A549 (cell line): ENCODE data around the gene RBM26.

Experiments used
- ESRRA ChIP-seq: fragments of 150-350 bp; IDR thresholded peaks from 2 replicates; pipeline ENCODE4 v1.6.1; 2014; ENCODE audit warnings: mild to moderate bottlenecking, low read length, borderline replicate concordance
- JUN ChIP-seq, 2 experiments: fragments of >200 bp; sonication (Bioruptor Twin); formaldehyde crosslinking; IDR thresholded peaks; 2 replicates in 1 of 2; 3 replicates in 1 of 2; pipeline ENCODE4 v1.6.1; 2016 to 2017
- KDM1A ChIP-seq: fragments of 200-600 bp; sonication (generic); IDR thresholded peaks from 2 replicates; pipeline ENCODE4 v1.6.1; 2016; ENCODE audit warnings: low read depth, mild to moderate bottlenecking
- RFX5 ChIP-seq: fragments of 450-650 bp; IDR thresholded peaks from 2 replicates; pipeline ENCODE4 v1.7.1; 2014; ENCODE audit warnings: antibody characterized with exemption, mild to moderate bottlenecking, moderate library complexity
- TF ChIP-seq, protein P1 (sequence below): fragments of 150-350 bp; IDR thresholded peaks from 2 replicates; pipeline ENCODE4 v1.6.1; 2014; ENCODE audit warnings: low read depth, mild to moderate bottlenecking, low read length

DNA sequence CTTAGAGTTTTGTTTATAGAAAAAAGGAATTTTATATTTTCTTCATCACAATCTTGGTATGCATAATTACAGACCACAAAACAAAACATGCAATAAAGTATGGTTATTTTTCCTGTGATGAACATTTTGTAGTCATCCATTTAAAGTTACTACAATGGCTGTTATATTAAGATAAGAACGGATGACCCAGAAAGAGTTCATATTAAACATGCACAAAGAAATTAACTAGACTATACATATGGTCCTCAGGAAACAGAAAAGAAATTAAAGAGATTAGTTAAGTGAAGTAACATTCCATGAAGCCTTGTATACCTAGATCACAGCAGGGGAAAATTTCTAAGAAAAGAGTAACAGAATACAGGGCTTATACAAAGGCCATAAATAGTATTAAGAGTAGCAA lies 36.8 kb downstream of the RBM26 start:
- TF ChIP-seq, protein P1, sequence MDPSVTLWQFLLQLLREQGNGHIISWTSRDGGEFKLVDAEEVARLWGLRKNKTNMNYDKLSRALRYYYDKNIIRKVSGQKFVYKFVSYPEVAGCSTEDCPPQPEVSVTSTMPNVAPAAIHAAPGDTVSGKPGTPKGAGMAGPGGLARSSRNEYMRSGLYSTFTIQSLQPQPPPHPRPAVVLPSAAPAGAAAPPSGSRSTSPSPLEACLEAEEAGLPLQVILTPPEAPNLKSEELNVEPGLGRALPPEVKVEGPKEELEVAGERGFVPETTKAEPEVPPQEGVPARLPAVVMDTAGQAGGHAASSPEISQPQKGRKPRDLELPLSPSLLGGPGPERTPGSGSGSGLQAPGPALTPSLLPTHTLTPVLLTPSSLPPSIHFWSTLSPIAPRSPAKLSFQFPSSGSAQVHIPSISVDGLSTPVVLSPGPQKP = no peak
- no peak for TF ChIP-seq ESRRA
- no peak for TF ChIP-seq JUN (IDR thresholded peaks at IDR 0.05)
- no peak for TF ChIP-seq RFX5
- TF ChIP-seq KDM1A = no peak
